Measurements from ENCODE around the gene ATP5F1E. TPM values are rescaled to one million over a fixed set of nuclear protein-coding genes. Genes with fewer than 3 reads are reported as not detected.
A peak's percentile ranks its signal among the peaks of the same experiment; 100 is the strongest.

The ATP5F1E gene
- total RNA-seq, 1 experiment from 2014 or later: 52.7 TPM

DNA sequence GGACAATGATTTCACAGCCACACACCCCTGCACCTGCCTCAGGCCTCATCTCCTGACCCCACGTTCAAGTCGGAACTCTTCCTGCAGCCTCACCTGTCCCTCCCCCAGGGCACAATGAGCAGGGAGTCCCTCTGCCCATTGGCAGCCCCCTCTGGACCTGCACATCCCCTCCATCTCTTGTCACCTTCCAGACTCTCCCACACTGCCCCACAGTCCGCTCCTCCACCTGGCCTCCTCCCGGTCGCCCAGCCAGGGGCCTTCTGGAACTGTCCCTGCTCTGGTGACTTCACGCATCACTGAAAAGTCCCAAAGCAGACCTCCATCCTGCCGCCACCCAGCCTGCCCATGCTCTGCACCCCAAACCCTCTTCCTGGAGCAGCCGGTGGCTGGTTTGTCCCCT, 29.7 kb downstream of the ATP5F1E start:
- H3K9me3 ChIP-seq (ENCODE audit: control insufficient read depth, low read depth, low read length): no peaks in the 10 kb centered on the region
- no peak overlapping the region for H3K4me2 ChIP-seq (ENCODE audit: insufficient read depth, insufficient read length, low read length)
- no peaks in the 10 kb centered on the region for H4K20me1 ChIP-seq (ENCODE audit: control insufficient read depth, insufficient read depth, insufficient read length)
- H3K79me2 ChIP-seq (ENCODE audit: insufficient read depth, low read length): no peaks in the 10 kb centered on the region
- no peak overlapping the region for H3K9ac ChIP-seq (ENCODE audit: extremely low read depth, insufficient read length, low read length)
- Mint-ChIP-seq H3K4me1 (peaks cover 13 to 14% of the 10 kb centered on the region in 2 experiments), H3K36me3 (ENCODE audit: insufficient read depth in 1 of 3, low read depth in 3 of 3) (peaks cover 0 to 26% (median 24%) of the 10 kb centered on the region in 3 experiments; a peak in 4 of 7 replicates), H3K9me3 (no peaks in the 10 kb centered on the region), H3K27me3 (ENCODE audit: low read depth) (peaks cover 1% of the 10 kb centered on the region), H3K4me3 (no peak overlapping the region), H3K27ac (peak overlapping the region in 1 of 3 experiments; percentile 78; a peak in 1 of 7 replicates)
- DNase-seq: no peak
- no peak overlapping the region for H2AFZ ChIP-seq (ENCODE audit: low read length)
- no peak overlapping the region for H4K5ac ChIP-seq (ENCODE audit: insufficient read length, low read depth, low read length)
- H3K56ac ChIP-seq (ENCODE audit: insufficient read length, low read depth, low read length): no peak overlapping the region
- no peak overlapping the region for H2BK12ac ChIP-seq (ENCODE audit: insufficient read length, low read depth, low read length)
- H3K4ac ChIP-seq (ENCODE audit: low read depth, low read length): no peak overlapping the region
- no peak overlapping the region for H3K27ac ChIP-seq (ENCODE audit: insufficient read length, low read depth, low read length)
- H3K79me1 ChIP-seq (ENCODE audit: insufficient read depth, low read depth, low read length, poor library complexity, severe bottlenecking): no peaks in the 10 kb centered on the region
- H3K27me3 ChIP-seq (ENCODE audit: insufficient read depth, low read length): no peaks in the 10 kb centered on the region
- H2BK15ac ChIP-seq (ENCODE audit: low read depth, low read length): no peak overlapping the region
- H3K18ac ChIP-seq (ENCODE audit: insufficient read length, low read depth, low read length): no peak overlapping the region
- peaks cover 3% of the 10 kb centered on the region for H3K23me2 ChIP-seq (ENCODE audit: insufficient read length, low read depth, low read length, poor library complexity, severe bottlenecking)
- WGBS (ENCODE audit: extremely low coverage, insufficient read length, low lambda C conversion rate): no CpG with 5 or more reads among the region's 8 CpGs
- H3K14ac ChIP-seq (ENCODE audit: insufficient read depth, low read length): no peak overlapping the region
- H4K8ac ChIP-seq (replicated peaks; ENCODE audit: insufficient read length, low read depth, low read length): no peak overlapping the region
- no peak overlapping the region for H4K91ac ChIP-seq (ENCODE audit: insufficient read length, low read depth, low read length)
- no peaks in the 10 kb centered on the region for H3K4me1 ChIP-seq (ENCODE audit: insufficient read depth, low read length)
- no peak overlapping the region for H3K23ac ChIP-seq (ENCODE audit: insufficient read length, low read depth, low read length)
- TF ChIP-seq, protein P1, sequence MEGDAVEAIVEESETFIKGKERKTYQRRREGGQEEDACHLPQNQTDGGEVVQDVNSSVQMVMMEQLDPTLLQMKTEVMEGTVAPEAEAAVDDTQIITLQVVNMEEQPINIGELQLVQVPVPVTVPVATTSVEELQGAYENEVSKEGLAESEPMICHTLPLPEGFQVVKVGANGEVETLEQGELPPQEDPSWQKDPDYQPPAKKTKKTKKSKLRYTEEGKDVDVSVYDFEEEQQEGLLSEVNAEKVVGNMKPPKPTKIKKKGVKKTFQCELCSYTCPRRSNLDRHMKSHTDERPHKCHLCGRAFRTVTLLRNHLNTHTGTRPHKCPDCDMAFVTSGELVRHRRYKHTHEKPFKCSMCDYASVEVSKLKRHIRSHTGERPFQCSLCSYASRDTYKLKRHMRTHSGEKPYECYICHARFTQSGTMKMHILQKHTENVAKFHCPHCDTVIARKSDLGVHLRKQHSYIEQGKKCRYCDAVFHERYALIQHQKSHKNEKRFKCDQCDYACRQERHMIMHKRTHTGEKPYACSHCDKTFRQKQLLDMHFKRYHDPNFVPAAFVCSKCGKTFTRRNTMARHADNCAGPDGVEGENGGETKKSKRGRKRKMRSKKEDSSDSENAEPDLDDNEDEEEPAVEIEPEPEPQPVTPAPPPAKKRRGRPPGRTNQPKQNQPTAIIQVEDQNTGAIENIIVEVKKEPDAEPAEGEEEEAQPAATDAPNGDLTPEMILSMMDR (conservative IDR thresholded peaks at IDR 0.05): no peak
- no peak overlapping the region for H2BK5ac ChIP-seq (ENCODE audit: insufficient read length, low read length)
- no peak overlapping the region for H2BK20ac ChIP-seq (ENCODE audit: low read depth, low read length, poor library complexity, severe bottlenecking)
- no peak overlapping the region for H2BK120ac ChIP-seq (ENCODE audit: low read depth, low read length, poor library complexity, severe bottlenecking)
- H3T11ph ChIP-seq (ENCODE audit: low read length): no peak overlapping the region
- H2AK5ac ChIP-seq (ENCODE audit: insufficient read length, low read length): no peak overlapping the region
